ENCODE data around the gene DYNC1I2. TPM values are rescaled to one million over a fixed set of nuclear protein-coding genes. Genes with fewer than 3 reads are reported as not detected.

The DYNC1I2 gene
- total RNA-seq, 4 donors from 2014 or later: 40.0 to 93.7 (median 59.3) TPM

GRCh38 chr2:171789956-171790355 is 102.7 kb downstream of the DYNC1I2 start:
- H3K27me3 ChIP-seq: no peaks in the 10 kb centered on the region
- H3K36me3 ChIP-seq: peaks cover 0 to 82% of the 10 kb centered on the region in 2 donors
- intact Hi-C loops (cut with DNase I; ENCODE audit: low total_unique reads): no loop called here
- no peak overlapping the region for H3K4me3 ChIP-seq
- no peak for ATAC-seq
- no peak for DNase-seq
- no peak overlapping the region for H3K27ac ChIP-seq
- TF ChIP-seq POLR2A (IDR thresholded peaks at IDR 0.05) (no peak), CTCF (IDR thresholded peaks at IDR 0.05 in 4 of 5, conservative IDR thresholded peaks at IDR 0.05 in 1 of 5) (no peak)
- in situ Hi-C loops (cut with MboI; ENCODE audit: low sequenced_read_pairs in 4 of 4): no loop called here
- H3K9me3 ChIP-seq: no peaks in the 10 kb centered on the region
- no peaks in the 10 kb centered on the region for H3K4me1 ChIP-seq

DNA sequence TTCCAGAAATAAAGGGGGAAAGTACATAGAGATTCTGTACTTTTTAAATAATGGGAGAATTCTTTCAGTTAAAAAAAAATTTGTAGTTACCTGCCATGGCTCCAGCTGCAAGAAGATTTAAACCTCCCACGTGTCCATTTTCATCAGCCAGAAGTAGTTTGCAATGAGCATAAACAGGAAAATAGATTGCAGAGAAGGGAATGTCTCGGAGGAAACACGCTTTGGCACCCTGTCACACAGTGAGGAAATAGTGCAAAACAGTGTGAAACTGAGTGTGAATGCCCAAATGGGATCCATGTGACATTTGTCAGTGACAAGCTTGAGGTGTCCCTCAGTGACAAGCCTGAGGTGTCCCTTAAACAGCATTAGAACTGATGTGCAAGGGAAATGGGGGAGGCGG is 104.1 kb downstream of the DYNC1I2 start:
- Histone ChIP-seq H3K9me3 (no peaks in the 10 kb centered on the region), H3K4me1 (no peaks in the 10 kb centered on the region), H3K4me3 (no peak overlapping the region), H3K27me3 (no peaks in the 10 kb centered on the region), H3K36me3 (peaks cover 0 to 70% of the 10 kb centered on the region in 2 donors), H3K27ac (no peak overlapping the region)
- in situ Hi-C loops (cut with MboI; ENCODE audit: low sequenced_read_pairs in 4 of 4): no loop called here
- TF ChIP-seq CTCF (IDR thresholded peaks at IDR 0.05 in 4 of 5, conservative IDR thresholded peaks at IDR 0.05 in 1 of 5) (no peak), POLR2A (IDR thresholded peaks at IDR 0.05) (no peak)
- intact Hi-C loops (cut with DNase I; ENCODE audit: low total_unique reads): no loop called here
- ATAC-seq (no peak), DNase-seq (no peak)

DNA sequence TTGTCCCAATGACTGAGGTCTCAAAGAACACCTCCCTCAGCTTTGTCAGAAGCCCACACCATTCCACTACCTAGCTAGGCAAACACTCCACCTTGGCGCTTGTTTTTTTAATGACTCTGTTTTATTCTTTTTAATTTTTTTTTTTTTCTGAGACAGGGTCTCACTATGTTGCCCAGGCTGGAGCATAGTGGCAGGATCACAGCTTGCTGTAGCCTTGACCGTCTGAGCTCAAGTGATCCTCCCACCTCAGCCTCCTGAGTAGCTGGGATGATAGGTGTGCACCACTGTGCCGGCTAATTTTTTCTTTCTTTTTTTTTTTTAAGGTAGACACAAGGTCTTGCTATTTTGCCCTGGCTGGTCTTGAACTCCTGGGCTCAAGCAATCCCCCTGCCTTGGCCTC is 104.9 kb downstream of the DYNC1I2 start:
- intact Hi-C loops (cut with DNase I; ENCODE audit: low total_unique reads) (no loop called here), in situ Hi-C loops (cut with MboI; ENCODE audit: low sequenced_read_pairs in 4 of 4) (no loop called here)
- Histone ChIP-seq H3K27me3 (no peaks in the 10 kb centered on the region), H3K36me3 (peaks cover 0 to 62% of the 10 kb centered on the region in 2 donors), H3K4me3 (no peak overlapping the region), H3K4me1 (no peaks in the 10 kb centered on the region), H3K27ac (no peak overlapping the region), H3K9me3 (no peaks in the 10 kb centered on the region)
- TF ChIP-seq CTCF (IDR thresholded peaks at IDR 0.05 in 4 of 5, conservative IDR thresholded peaks at IDR 0.05 in 1 of 5) (no peak), POLR2A (IDR thresholded peaks at IDR 0.05) (no peak)
- ATAC-seq (no peak), DNase-seq (no peak)

DNA sequence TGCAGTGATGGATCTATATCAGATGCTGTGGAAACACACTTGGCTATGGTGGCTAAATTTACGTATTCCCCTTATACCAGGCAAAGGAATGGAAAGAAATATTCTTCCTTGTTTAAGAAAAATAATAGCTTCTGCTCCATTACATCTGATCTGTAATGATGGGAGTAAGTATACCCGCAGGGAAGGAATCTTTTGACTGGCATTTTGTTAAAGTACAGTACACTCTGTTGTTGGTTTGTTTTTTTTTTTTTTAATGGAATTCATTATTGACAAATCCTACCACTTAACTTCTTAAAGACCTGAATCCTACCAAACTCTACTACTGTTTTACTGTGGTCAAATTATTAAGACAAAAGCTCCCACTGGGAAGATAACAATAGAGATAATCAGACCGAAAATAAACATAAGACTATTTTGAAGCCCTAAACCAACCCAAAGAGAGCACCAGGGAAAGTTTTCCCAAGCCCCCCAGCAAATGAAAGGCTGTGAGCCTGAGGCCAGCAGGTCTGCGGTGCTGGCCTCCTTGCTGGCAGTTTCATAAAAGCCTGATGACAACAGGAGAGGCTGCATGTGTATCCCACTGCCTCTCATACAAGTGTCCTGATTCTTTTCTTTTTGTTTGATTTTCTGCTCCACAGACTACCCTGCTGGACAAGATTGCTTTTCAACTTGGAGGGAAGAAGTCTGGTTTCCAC is 105.8 kb downstream of the DYNC1I2 start:
- DNase-seq: no peak
- Histone ChIP-seq H3K4me1 (no peaks in the 10 kb centered on the region), H3K4me3 (no peak overlapping the region), H3K27ac (no peak overlapping the region), H3K36me3 (peaks cover 0 to 54% of the 10 kb centered on the region in 2 donors), H3K27me3 (no peaks in the 10 kb centered on the region), H3K9me3 (no peaks in the 10 kb centered on the region)
- intact Hi-C loops (cut with DNase I; ENCODE audit: low total_unique reads): no loop called here
- in situ Hi-C loops (cut with MboI; ENCODE audit: low sequenced_read_pairs in 4 of 4): no loop called here
- ATAC-seq: no peak
- no peak for TF ChIP-seq POLR2A (IDR thresholded peaks at IDR 0.05)
- TF ChIP-seq CTCF (IDR thresholded peaks at IDR 0.05 in 4 of 5, conservative IDR thresholded peaks at IDR 0.05 in 1 of 5): no peak
